Upper lobe of right lung (tissue), 1 donor: Measurements from ENCODE around the gene OLAH. TPM values are rescaled to one million over a fixed set of nuclear protein-coding genes. Genes with fewer than 3 reads are reported as not detected.

Source experiments
- ATAC-seq: fragments of 200-7000 bp; cut with Tn5 transposase; one replicate; pipeline ENCODE4 v1.9.1; 2020; ENCODE audit warnings: mild to moderate bottlenecking, moderate library complexity
- DNase-seq: peaks from one replicate; pipeline ENCODE4 v3.0.0-alpha.2; 2020
- H3K27ac ChIP-seq: fragments of 200-600 bp; one replicate; pipeline ENCODE4 v1.8.0; 2022
- H3K27me3 ChIP-seq: fragments of 200-600 bp; one replicate; pipeline ENCODE4 v1.8.0; 2022; ENCODE audit warnings: mild to moderate bottlenecking
- H3K36me3 ChIP-seq: fragments of 200-600 bp; one replicate; pipeline ENCODE4 v1.8.0; 2022
- H3K4me1 ChIP-seq: fragments of 200-600 bp; one replicate; pipeline ENCODE4 v1.8.0; 2022
- H3K4me3 ChIP-seq: fragments of 200-600 bp; one replicate; pipeline ENCODE4 v1.8.0; 2022; ENCODE audit warnings: mild to moderate bottlenecking
- H3K9me3 ChIP-seq: fragments of 200-600 bp; one replicate; pipeline ENCODE4 v1.8.0; 2022
- CTCF ChIP-seq: fragments of 200-600 bp; IDR thresholded peaks from one replicate; pipeline ENCODE4 v1.8.0; 2022; ENCODE audit warnings: antibody characterized with exemption
- intact Hi-C: fragments of 100-400 bp; cut with DNase I; formaldehyde crosslinking; loops from one replicate; pipeline ENCODE4 v1.11.0; 2022
- total RNA-seq: library from RNA; stranded (reverse); fragmentation: NEBNext Ultra II Directional; extraction: Animal tissue kit (Norgen Biotek cat#: 25700); gene quantifications from one replicate; pipeline ENCODE4 v1.2.1, GENCODE V29; 2021
- donor health status: DM: no; HTN: yes; CAD: no; lungs with severe emphysema.

Gene OLAH
- total RNA-seq, 1 donor from 2014 or later, result 0.93 TPM

GRCh38 chr10:15027741-15028140 is 16.0 kb upstream of the OLAH start:
- intact Hi-C loops, result no loop called here
- Histone ChIP-seq H3K4me3 (no peak overlapping the region), H3K4me1 (no peaks in the 10 kb centered on the region), H3K27ac (no peak overlapping the region), H3K36me3 (no peaks in the 10 kb centered on the region), H3K27me3 (no peaks in the 10 kb centered on the region), H3K9me3 (no peaks in the 10 kb centered on the region)
- no peak for DNase-seq
- no peak for TF ChIP-seq CTCF
- no peak for ATAC-seq

GRCh38 chr10:15035385-15036301 is 8.1 kb upstream of the OLAH start:
- H3K9me3 ChIP-seq, result no peaks in the 10 kb centered on the region
- intact Hi-C loops, result no loop called here
- no peaks in the 10 kb centered on the region for H3K27me3 ChIP-seq
- no peaks in the 10 kb centered on the region for H3K36me3 ChIP-seq
- no peak overlapping the region for H3K27ac ChIP-seq
- ATAC-seq, result peak; percentile 95
- H3K4me1 ChIP-seq, result no peaks in the 10 kb centered on the region
- no peak overlapping the region for H3K4me3 ChIP-seq
- no peak for TF ChIP-seq CTCF
- DNase-seq, result peak; percentile 68

- H3K36me3 ChIP-seq, result no peaks in the 10 kb centered on the region
- no peak overlapping the region for H3K27ac ChIP-seq
- H3K27me3 ChIP-seq, result no peaks in the 10 kb centered on the region
- no peak for ATAC-seq
- no peaks in the 10 kb centered on the region for H3K9me3 ChIP-seq
- no peaks in the 10 kb centered on the region for H3K4me1 ChIP-seq
- TF ChIP-seq CTCF, result no peak
- H3K4me3 ChIP-seq, result no peak overlapping the region
- intact Hi-C loops, result no loop called here
- no peak for DNase-seq
These were observed 6.1 kb upstream of the OLAH start for GRCh38 chr10:15037691-15038090.

- TF ChIP-seq CTCF, result no peak
- no peaks in the 10 kb centered on the region for H3K4me1 ChIP-seq
- no peaks in the 10 kb centered on the region for H3K36me3 ChIP-seq
- ATAC-seq, result no peak
- H3K27me3 ChIP-seq, result no peaks in the 10 kb centered on the region
- H3K27ac ChIP-seq, result no peak overlapping the region
- H3K9me3 ChIP-seq, result no peaks in the 10 kb centered on the region
- H3K4me3 ChIP-seq, result no peak overlapping the region
- intact Hi-C loops, result no loop called here
- no peak for DNase-seq
These were observed 5.3 kb upstream of the OLAH start for GRCh38 chr10:15038416-15038815.

GRCh38 chr10:15045380-15045779 is 1.6 kb downstream of the OLAH start:
- Histone ChIP-seq H3K27me3 (no peaks in the 10 kb centered on the region), H3K9me3 (no peaks in the 10 kb centered on the region), H3K4me1 (no peaks in the 10 kb centered on the region), H3K36me3 (no peaks in the 10 kb centered on the region), H3K27ac (no peak overlapping the region), H3K4me3 (no peak overlapping the region)
- DNase-seq (no peak), ATAC-seq (no peak)
- no peak for TF ChIP-seq CTCF
- intact Hi-C loops, result no loop called here
